Measurements from ENCODE around the gene EN1.

The EN1 gene

DNA sequence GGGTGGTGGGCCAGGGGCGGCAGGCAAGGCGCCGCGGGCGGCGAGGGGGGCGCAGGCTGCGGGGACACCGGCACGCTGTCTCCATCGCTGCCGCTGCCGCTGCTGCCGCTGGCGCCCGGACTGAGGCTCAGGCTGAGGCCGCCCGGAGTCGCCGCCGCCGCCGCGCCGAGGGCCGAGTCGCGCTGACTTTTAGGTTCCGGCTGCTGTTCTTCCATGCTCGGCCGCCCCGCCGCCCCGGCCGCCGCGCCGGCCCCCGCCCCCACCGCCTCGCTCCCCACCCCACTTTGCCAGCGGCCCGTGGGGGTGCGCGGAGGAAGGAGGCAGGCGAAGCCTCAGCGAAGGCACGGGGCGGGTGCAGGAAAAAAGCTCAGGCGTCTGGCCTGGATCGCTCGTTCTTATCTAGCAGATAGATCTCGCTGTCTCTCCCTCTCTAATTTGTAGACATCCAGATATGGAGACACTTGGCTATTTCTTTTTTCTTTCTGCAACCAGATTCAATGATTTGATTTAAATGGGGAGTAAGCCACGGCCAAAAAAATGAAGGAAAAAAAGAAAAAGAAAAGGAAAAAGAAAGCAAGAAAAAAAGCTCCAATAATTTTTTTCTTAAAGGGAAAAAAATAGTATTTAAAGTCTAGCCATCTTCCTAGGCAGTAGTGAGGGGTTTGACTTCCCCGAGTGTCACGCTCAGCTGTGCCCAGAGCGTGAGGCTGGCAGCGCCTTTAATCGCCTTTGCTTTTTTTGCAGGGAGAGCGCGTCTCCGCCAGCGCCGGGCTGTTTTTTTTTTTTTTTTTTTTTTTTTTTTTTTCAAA is at the start of gene EN1:
Gene EN1, minus strand, starts transcription at position 696 of the 809 bp plus-strand sequence. Its CDS starts 481 bp downstream, at position 215.
- DNase-seq = no peak

DNA sequence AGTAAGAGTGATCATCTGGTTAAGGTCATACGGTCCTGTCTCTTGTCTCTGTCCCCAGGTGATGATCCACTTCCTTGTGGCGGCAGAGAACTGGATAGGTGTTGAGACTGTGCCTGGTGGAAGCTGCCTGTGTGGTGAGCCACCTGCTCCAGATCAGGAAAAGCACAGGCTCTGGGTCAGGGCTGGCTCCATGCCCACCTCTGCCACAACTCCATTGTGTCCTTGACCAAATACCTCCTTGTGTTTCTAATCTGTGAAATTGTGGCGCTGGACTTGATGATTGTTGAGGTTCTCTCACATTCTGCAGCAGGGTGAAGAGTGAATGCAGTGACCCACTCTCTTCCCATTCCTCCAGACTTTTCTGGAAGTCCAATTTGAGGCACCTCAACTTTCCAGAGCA is 45.7 kb upstream of the EN1 start:
- no peak for DNase-seq

DNA sequence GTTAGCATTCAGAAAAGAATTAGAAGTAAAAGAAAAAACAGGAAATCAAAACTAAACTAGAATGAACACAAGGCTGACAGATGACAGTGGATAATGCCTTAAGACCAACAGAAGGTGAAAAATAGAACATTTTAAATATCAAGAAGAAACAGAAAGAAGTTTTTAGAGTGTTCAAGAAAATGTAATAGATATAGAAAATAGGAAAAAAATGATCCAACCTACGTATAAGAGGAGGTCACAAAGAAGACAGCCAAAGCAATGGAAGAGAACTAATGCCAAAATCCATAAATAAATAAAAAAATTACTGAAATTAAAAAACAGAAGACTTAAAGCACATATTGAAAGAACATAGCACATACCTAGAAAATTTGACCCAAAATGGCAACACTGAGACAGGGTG is 42.5 kb upstream of the EN1 start:
- DNase-seq = no peak

DNA sequence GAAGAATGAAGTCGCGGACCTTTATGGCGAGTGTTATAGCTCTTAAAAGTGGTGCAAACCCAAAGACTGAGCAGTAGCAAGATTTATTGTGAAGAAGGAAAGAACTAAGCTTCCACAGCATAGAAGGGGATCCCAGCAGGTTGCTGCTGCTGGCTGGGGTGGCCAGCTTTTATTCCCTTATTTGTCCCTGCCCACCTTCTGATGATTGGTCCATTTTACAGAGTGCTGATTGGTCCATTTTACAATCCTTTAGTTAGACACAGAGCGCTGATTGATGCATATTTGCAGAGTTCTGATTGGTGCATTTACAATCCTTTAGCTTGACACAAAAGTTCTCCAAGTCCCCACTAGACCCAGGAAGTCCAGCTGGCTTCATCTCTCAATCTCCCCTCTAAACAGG is 36.3 kb upstream of the EN1 start:
- no peak for DNase-seq

DNA sequence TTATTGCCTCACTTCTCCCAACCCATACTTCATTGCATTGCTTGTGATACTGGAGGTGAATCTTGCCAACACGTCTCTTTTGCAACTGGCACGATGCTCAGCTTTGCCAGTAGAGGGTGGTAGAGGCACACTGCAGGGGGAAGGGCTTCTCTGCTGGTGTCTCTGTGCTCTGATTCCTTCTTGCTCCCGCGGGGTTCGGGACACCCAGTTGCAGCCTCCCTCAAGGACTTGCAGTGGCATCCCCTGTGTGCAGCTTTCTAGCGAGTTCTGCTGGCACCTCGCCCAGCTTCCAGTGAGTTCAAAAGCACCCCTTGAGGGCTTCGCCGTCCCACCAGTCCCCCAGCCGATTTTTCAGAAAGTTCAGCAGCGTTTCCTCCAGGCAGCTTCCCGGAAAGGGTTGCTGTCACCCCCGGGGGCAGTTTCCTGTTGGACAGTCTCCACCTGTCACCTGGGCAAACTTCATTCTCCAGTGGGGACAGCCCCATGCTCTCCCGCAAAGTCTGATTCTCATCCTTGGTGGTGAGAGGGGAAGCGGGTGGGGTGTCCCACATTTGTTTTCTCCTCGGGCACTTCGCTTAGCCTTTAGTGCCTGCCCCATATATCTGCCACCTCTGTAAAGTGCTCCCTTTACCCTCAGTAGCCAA is 35.4 kb upstream of the EN1 start:
- peak; percentile 7 for DNase-seq

DNA sequence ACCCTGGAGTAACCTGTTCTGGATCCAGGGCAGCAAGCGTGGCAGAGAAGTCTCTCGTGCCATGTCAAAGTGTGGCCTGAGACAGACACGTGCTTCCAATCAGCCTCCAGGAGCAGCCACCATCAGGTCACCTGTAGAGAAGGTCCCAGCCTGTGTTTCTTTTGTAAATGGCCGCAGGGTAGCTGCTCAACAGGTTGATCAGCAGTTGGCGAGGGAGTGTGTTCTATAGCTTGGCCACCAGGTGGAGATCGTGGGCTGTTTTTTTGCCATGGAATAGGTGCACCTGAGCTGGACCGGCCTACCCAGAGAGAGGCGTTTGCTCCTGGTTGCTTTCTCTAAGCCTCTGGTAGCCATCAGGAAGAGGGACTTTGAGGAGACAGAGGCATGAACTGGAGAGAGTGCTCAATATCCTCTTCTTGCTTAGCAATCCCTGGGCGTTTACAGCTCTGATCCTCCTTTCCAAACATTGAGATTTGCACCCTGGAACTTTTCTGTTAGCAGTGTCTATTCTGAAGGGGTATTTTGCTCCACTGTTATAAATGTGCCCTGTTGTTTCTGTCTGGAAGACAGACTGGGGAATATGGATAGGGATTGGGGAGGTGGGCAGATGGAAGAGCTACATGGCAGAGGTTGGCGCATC is 34.2 kb upstream of the EN1 start:
- DNase-seq = peak; percentile 23

DNA sequence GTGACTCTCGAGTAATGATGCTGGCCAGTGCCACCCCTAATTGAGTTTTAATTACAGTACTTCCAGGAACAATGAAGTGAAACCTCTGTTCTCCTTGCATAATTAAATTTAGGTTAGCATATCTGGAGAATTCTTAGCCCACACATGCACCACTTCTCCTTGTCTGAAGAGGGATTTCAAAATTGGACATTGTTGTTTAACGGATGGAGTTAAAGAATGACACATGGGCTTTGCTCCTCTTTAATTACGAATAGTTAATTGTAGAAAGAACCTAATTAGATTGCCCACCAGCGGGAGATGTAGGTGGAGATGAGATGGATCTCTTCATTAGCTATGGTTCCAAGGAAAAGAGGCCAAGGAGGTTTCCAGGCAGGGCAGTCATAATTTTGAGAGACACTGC is 33.1 kb upstream of the EN1 start:
- DNase-seq = no peak

DNA sequence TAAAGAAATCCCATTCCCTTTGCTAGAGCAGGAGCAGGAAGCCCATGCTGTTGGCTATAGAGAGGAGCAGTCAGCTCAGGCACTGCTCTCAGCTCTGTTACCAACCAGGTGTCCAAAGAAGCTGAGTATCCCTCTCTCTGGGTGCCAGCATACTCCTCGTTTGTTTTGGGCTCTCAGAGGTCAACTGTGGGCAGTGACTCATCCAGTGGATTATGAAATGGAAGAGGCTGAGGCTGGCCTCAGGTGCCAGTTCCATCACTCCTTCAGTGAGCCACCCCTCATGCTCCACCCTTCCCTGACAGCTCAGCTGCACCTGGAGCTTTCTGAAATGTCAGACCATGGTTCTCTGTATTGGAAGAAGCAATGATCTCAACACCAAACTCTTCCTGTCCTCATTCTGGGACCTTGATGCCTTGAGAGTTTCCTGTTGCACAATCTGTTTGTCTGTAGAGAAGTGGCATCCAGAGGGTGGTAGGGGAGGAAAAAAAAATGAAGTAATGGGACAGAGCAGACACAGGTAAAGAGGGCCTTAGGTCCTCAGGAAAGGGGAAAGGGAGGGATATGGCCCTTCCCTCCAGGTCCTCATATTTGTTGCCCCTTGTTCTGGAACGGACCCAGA is 31.2 kb upstream of the EN1 start:
- DNase-seq = no peak

DNA sequence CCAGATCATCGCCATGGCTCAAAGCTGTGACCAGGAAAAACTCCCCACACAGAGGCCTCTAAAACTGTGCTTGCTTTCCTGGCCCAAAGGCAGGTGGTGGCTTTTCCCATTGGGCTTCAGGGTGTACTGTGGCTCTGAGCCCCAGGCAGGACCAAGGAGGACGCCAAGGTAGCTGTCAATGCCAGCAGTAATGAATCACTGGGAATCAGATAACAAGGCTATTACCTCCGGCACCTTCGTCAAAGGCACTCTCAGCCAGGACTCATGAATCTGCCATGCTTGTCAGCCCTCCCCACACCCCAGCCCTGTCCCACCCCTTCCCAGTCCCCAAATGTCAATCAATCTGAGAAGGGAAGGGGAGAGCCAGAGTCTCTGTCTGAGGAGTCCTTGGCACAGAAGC is 27.9 kb upstream of the EN1 start:
- DNase-seq = no peak

DNA sequence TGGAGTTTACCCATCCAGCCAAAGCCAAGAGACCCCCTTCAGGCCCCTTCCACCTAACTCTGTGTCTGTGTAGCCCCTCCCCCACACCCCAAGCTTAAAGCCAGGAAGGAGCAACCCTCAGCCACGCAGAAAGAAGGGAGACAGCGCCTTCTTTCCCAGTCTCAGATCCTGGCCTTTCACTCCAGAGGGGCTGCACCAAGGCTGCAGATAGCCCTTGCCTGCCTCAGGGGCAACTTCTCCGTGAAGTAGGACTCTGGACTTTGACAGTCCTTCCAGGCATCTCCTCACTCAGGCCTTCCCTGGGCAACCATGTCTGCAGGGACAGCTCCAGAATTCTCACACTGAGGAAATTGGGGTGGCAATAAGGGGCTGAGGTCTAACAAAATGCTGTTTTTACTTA is 26.9 kb upstream of the EN1 start:
- DNase-seq = no peak

DNA sequence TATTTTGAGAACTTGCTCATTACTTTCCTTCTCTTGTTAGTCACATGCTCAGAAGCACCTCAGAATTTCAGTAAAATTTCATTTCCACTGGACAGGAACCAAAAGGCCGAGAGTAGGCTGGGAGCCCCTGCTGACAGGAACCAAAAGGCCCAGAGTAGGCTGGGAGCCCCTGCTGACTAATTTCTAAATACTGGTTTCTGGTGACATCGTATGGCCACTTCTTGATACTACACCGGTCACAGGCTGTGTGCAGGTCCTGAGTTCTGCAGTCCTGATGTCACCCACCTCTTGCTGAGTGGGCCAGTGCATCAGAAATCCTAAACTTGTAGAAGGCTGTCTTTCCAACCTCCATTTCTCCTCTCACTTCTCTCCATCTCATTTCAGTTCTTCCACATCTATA is 17.7 kb upstream of the EN1 start:
- peak; percentile 1 for DNase-seq

DNA sequence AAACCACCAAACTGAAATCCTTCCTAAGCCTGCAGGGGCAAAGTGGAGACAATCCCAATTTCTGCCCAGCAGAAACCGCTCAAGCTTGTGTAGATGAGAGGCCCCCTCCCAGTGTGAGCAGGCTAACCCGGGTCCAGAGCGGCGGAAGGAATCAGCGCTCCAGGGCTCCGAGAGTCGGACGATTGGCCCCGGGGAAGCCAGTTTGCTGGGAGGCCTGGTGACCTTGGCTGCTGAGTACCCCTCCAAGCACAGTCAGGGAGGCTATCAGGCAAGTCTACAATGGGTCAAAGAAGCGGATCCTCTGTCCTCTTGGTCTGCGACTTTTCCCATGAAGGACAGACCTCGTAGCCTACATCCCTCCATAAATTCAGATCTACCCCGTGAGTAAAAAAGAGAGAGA is 16.8 kb upstream of the EN1 start:
- DNase-seq = no peak

DNA sequence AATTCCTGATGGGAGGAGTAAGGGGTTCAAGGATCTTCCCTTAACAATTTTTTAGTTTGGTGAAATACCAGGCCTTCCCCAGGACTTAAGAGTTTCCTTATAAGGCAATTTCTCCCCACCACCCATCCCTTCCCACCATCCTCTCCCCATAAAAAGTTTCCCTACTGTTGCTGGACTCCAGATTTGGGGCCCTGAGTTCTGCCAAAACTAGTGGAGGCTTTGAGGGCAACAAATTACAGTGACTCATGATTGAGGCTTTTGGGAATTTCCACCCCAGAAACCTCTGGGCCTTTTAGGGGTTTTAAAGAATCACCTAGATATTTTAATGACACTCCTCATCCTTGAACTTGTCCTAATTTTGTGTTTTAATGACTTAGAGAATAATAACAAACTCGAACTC is 14.3 kb upstream of the EN1 start:
- DNase-seq = no peak

DNA sequence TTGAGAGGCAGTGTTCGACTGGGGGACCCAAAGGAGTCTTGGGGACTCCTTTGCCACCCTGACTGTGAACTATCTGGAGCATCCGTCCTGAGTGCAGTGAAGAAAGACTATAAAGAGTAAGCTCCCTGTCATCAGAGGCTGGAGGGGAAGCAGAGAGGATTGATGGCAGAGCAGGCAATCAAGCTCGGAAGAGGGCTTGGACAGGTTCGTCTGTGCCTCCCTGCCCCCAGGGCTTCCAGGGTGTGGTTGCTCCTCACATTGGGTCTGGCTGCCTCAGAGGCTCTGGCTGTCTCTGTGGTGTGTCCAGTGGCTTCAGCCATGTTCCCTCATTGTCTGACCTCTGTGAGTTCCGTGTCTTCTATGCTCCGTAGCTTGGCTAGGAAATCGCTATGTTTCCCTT is 13.8 kb upstream of the EN1 start:
- no peak for DNase-seq

DNA sequence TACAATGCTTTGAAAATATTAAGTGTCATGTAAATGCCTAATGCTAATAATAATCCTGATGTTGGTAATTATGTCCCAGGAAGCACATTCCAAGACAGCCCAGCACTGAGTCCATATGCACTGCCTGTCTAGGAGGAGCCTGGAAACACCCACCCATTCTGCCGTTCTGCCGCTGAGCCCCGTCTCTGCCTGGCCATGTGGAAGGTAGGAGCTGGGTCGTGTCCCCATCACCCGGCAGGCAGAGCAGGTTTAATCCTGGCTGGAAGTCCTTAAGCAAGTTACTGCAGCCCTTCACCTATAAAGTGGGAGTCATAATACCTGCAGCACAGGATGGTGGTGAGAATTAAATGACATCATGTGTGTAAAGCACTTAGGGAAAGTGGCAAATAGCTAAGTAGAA is 13.1 kb upstream of the EN1 start:
- DNase-seq = no peak

DNA sequence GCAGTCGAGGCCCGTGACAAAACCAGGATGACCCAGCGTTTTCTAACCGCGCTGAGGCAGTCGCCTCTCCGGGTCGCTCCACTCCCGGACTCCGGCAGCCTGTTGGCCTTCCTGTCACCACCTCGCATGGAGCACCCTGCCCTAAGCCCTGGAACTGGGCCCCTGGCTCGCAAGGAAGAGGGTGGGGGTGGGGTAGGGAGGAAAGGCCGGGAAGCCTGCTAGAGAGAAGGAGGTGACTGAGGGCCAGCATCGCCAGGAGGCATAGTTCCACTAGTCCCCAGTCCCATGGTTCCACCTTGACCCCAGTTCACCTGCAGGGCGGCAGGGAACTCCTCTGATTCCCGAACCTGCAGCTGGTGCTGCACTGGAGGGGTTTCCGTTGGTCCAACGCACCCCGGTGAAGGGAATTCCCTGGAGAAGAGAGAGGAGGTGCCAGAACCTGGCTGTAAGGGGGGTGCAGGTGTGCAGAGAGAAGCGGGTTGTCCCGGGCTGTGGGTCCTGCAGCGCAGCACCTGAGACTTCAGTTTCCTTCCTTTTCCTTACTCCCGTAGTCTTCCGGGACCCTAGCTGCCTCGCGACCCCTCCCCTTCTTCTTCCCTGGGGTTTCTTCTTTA is 11.8 kb upstream of the EN1 start:
- DNase-seq = no peak

DNA sequence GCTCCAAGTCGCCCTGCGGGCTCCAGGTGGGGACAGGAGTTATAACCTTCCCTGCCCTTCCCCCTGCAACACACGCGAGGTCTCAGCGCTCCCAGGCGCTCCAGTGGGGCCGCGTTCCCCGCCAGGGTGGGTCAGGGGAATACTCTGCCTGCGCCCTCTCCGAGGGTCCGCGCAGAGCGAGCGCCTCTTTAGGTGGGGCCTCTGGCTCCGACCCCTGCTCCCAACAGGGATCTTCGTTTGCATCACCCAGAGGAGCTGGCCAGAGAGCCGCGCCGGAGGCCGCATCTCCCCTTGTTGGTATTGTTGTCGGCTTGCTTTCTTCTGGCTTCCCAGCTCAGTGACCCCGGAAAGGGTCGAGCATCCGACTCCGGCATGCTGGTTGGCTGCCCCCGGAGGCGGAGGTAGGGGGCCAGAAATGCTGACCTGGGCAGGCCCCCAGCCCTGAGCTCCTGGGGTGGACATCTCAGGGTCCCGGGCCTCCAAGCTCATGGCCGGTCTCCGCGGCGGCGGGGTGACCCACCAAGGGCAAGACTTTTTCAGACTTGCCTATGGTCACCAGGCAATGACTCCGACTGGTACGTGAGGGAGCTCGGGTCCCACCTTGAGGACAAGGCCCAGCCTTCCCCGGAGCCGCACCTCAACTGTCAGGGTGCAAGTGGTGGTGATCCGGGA is 11.2 kb upstream of the EN1 start:
- no peak for DNase-seq

DNA sequence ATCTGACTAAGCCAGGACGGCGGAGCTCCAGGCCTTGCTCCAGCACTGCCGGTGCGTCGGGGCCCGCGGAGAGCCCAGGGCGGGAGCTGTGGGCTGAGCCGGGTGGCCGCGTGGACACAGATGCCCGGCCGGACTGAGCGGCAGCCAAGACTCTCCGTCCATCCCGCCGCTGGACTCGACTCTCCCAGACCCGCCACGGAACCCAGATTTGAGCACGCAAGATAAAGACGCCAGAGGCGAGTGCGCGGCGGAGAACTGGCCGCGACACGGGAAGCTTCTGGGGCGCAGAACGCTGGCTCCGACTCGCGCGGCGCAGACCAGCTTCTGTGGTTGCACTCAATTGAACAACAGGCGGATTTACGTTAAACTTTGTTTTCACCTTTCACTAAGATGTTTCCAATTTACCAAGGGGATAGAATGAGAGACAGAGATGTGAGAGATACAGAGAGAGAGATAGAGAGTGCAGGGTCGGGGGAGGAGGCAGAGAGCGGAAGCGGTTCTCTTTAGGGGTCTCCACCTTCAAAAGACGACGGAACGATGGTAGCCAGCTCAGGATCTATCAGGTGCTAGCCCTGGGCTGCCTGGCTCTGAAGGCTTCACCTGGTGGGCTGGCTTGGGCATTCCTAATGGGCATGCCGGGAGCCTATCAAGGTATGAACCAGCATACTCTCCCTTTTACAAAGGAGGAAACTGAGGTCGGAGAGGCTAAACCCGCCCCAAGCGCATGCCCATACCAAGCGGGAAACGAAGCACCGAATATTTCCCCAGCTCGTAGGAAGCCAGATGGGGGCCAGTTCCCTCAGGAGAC is 10.4 kb upstream of the EN1 start:
- DNase-seq = no peak

DNA sequence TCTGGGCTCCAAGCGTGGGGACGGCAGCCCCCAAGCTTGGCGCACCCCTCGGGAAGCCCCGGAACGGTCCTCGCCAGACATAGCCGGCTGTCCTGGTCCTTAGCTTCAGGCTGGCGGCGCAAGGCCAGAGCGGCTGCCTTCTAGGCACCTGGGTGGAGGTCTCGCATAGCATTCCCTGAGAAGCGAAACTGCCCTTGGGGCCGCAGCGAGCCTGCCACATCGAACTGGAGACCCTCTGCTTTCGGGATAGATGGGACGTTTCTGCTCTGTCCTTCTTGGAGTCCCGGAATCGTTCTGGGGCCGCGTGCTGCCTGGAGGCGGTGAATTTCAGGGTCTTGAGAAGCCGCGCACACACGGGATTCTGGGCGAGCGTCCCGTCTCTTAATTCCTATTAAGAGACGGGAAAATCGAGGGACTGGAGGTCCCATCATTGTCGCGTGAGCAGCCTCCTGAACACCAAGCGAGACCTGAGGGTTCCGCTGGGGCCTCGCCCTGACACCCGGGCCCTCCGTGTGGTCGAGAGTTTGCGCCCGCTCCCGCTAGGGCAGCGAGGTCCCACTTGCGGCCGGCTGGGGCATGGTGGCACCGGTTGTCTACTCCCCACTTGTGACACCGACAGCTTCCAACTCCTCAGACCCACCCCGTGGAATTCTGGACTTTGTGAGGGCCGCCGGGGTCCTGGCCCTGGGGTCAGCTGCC is 9.7 kb upstream of the EN1 start:
- DNase-seq = no peak

DNA sequence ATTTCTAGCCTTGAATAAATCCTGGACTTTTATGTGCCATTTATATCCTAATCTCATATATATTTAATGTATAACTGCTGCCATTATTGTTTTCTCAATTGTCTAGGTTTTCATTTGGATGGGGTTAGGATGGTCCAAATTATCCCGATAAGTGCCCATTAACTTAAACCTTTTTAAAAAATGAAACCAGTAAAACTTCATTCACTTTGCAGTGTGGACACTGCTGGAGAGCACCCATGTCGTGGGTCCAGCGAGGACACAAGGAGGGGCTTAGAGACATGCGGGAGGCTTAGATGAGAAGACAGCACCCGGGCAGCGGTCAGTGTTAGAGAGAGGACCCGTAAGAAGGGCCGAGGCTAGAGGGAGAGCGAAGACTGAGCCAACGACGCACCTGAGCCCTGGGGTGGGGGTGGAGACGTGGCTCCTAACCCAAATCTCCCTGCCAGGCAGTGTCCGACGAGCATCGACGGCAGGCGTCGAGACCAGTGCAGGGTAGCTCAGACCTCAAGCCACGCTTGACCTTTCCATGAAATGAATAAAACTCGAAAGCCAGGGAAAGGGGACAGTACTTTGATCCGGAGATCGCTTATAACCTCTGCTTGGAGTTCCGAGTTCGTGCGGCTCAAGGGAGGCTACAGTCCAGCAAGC is 9.0 kb upstream of the EN1 start:
- no peak for DNase-seq
